Amniotic epithelial cell (primary cell): ENCODE measurements around the gene RPS27L.

ENCODE experiments used
- DNase-seq: peaks from one replicate; pipeline ENCODE4 v3.0.0-alpha.2; 2010; ENCODE audit warnings: low read depth

The RPS27L gene

DNA sequence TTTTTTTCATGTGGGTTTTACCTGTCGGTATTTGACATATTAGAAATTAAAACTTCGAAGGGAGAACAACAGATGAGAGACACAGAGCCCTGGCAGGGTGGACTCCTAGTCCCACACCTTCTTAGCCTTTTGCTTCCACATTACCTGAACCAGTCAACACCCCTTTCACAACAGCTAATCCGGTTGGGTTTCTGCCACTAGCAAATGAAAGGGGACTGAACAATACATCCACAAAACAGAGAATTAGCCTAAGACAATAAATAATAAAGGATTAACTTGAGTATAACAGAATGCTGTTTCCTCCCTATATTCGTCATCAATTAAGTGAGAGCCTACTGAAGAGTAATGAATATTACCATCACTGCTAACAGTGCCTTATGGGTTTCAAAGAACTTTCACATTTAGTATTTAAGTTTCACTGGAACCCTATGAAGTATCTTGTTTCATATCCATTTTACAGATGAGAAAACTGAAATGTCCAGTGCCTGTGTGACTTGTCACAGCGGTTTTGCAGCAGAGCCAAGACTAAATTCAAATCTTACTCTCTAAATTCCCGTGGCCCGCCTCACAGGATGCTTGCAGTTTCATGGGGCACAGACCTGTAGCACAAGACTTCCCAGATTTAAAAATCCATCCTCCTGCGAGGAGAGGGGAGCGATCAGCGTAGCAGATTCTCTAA is 31.1 kb upstream of the RPS27L start:
- DNase-seq: no peak

- DNase-seq: no peak
These were observed 30.4 kb upstream of the RPS27L start for GRCh38 chr15:63187589-63188226.

DNA sequence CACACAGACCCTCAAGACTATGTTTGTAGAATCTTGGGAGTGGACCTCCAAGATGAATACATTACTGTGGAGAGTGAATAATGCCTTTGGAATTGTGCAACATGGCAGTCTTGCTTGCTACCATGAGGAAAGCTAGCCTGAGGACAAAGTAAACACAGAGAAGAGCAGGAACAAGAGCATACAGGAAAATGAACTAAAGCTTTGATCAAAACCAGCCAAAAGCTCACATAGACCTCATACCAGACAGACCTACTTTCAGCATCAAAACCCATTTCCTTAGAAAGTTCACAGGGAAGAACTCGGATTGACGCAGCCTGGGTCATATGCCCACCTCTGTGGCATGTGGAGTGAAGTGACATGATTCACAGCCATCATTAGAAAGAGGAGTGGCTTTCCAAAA is 28.8 kb upstream of the RPS27L start:
- peak; percentile 80 for DNase-seq

DNA sequence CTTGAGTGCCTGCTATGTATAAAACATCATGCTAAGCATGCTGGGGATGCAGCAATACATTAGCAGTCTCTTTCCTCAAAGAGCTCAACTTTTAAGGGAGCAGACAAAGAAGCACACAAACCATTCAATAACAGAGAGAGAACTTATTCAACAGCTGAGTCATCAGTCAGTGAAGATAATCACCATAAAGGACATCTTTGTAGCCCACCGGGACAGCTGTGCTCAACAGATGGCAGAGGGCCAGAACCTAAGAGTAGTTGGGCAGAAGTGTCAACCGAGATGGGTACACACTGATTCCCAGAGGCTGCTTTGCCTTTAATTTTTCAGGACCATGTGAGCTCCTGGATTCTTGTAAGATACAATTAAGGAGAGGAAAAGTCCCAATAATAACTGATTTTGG is 27.9 kb upstream of the RPS27L start:
- DNase-seq: no peak

DNA sequence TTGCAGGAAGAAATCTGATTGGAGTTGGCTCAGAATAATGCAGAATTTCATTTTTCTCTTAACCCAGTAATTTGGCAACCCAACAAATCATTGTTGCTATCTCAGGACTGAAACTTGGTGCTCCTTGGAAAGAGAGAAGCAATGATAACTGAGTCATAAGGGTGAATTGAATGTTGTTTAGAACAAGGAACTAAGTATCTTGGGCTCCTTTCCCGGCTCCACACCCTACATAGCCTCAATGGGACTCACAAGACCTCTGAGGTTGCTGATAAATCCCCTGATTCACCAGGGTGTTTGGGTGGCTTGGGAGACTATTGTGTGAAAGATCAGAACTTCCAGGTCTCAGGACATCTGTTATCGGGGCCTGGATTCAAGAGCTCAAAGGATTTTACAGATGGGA is 24.4 kb upstream of the RPS27L start:
- DNase-seq: peak; percentile 75

- DNase-seq: no peak
These were observed 23.5 kb upstream of the RPS27L start for GRCh38 chr15:63180746-63181145.

GRCh38 chr15:63178034-63178433 is 20.8 kb upstream of the RPS27L start:
- peak; percentile 51 for DNase-seq

GRCh38 chr15:63176302-63176701 is 19.0 kb upstream of the RPS27L start:
- DNase-seq: peak; percentile 34

DNA sequence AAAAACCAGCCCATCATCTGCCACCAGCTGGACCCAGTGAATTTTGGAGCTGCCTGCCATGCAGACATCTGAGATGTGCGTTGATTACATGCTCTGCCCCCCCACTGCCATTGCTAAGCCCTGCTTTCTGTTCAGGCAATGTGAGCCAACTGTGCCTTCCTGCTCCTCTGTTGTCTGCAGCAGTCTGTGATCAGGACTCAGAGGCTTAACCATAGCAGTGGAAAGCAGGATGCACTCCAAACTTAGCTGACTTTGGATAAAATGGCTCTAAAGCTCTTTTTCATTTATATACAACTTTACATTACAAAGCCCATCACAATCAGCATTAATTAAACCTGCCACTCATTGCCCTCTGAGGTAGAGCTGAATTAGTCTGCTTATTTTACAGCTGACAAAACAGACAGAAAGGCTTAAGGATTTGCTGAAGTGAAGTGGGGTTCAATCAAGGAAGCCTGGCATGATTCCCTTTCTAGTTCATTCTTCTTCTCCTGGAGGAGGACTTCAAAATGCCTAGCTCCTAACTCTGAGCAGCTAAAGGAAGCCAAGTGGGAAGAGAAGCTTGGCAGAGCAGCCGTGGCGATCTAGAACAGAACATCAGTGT is 15.7 kb upstream of the RPS27L start:
- DNase-seq: no peak

GRCh38 chr15:63172376-63172775 is 15.1 kb upstream of the RPS27L start:
- DNase-seq: no peak

- no peak for DNase-seq
These were observed 12.5 kb upstream of the RPS27L start for GRCh38 chr15:63169788-63170187.

- peak; percentile 27 for DNase-seq
These were observed 8.9 kb upstream of the RPS27L start for GRCh38 chr15:63166219-63166618.

GRCh38 chr15:63165166-63165859 is 8.0 kb upstream of the RPS27L start:
- peak; percentile 42 for DNase-seq

GRCh38 chr15:63163217-63163616 is 5.9 kb upstream of the RPS27L start:
- no peak for DNase-seq

DNA sequence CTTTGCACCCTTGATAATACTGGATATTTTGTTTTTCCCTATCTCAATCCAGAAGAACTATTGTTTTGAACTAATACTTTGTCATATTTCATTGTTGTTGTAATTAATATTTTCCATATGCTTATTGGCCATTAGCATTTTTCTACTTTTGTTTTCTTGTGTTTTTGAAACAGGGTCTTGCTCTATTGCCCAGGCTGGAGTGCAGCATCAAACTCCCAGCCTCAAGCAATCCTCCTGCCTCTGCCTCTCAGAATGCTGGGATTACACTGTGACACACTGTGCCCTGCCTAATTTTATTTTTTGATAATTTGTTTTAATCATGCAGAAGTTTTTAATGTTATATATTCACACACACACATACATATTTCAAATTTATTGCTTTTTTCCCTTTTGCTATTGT is 3.4 kb upstream of the RPS27L start:
- no peak for DNase-seq

DNA sequence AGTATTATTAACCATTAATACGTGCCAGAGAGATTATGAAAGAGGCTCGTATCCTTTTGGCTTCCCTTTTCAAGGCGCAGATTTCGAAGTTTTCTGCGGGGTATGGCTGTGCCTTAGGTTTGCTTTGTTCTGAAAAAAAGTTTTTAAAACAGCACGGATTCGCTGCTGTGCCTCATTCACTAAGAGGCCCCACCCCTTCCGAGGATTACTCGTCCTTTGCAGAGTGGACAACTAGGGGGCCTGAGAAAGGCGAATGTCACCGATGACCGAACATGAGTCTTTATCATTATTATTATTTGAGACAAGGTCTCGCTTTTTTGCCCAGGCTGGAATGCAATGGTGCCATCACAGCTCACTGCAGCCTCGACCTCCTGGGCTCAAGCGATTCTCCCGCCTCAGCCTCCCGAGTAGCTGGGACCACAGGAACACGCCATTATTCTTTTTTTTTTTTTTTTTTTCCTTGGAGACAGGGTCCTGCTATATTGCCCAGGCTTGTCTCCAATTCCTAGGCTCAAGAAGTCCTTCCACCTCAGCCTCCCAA is 684 bp upstream of the RPS27L start:
- peak; percentile 72 for DNase-seq

- DNase-seq: peak; percentile 54
These were observed 541 bp downstream of the RPS27L start for GRCh38 chr15:63156755-63157117.

GRCh38 chr15:63156086-63156710 is 1.1 kb downstream of the RPS27L start:
- DNase-seq: no peak

GRCh38 chr15:63155486-63155885 is 1.8 kb downstream of the RPS27L start:
- no peak for DNase-seq

- no peak for DNase-seq
These were observed 5.6 kb downstream of the RPS27L start for GRCh38 chr15:63151665-63152064.

- DNase-seq: peak; percentile 50
These were observed 10.6 kb downstream of the RPS27L start for GRCh38 chr15:63146684-63147083.

GRCh38 chr15:63145426-63145825 is 11.9 kb downstream of the RPS27L start:
- no peak for DNase-seq
